BE2C (cell line): Measurements from ENCODE around the gene NELFA.

Source experiments
- DNase-seq: peaks from one replicate; pipeline ENCODE4 v3.0.0-alpha.2; 2020
- H3K27me3 ChIP-seq: fragments of 250-450 bp; sonication (Bioruptor Pico); 2 replicates; pipeline ENCODE4 v1.5.1; 2020; ENCODE audit warnings: mild to moderate bottlenecking
- H3K36me3 ChIP-seq: fragments of 250-450 bp; sonication (Bioruptor Pico); 2 replicates; pipeline ENCODE4 v1.5.1; 2020; ENCODE audit warnings: mild to moderate bottlenecking
- H3K4me1 ChIP-seq: fragments of 250-450 bp; sonication (Bioruptor Pico); 2 replicates; pipeline ENCODE4 v1.5.1; 2020
- H3K4me3 ChIP-seq: 2 replicates; pipeline ENCODE4 v1.5.1; 2011; ENCODE audit warnings: low read depth, low read length
- H3K9me3 ChIP-seq: fragments of 250-450 bp; sonication (Bioruptor Pico); 2 replicates; pipeline ENCODE4 v1.5.1; 2020
- CTCF ChIP-seq: IDR thresholded peaks from 2 replicates; pipeline ENCODE4 v1.5.1; 2012; ENCODE audit warnings: mild to moderate bottlenecking, low read depth, low read length

Gene NELFA

GRCh38 chr4:1980561-1981041, 28.2 kb downstream of the NELFA start:
- no peak for TF ChIP-seq CTCF
- no peaks in the 10 kb centered on the region for H3K27me3 ChIP-seq
- DNase-seq: no peak
- peaks cover 18% of the 10 kb centered on the region for H3K4me1 ChIP-seq
- no peak overlapping the region for H3K4me3 ChIP-seq
- peaks cover 98% of the 10 kb centered on the region for H3K36me3 ChIP-seq
- no peaks in the 10 kb centered on the region for H3K9me3 ChIP-seq

GRCh38 chr4:1979477-1980196, 29.1 kb downstream of the NELFA start:
- Histone ChIP-seq H3K27me3 (no peaks in the 10 kb centered on the region), H3K9me3 (no peaks in the 10 kb centered on the region), H3K36me3 (peaks cover 98% of the 10 kb centered on the region), H3K4me1 (peaks cover 12% of the 10 kb centered on the region), H3K4me3 (no peak overlapping the region)
- no peak for DNase-seq
- TF ChIP-seq CTCF: no peak

GRCh38 chr4:1978741-1979476, 29.9 kb downstream of the NELFA start:
- Histone ChIP-seq H3K9me3 (no peaks in the 10 kb centered on the region), H3K36me3 (peaks cover 98% of the 10 kb centered on the region), H3K4me1 (peaks cover 4% of the 10 kb centered on the region), H3K27me3 (no peaks in the 10 kb centered on the region), H3K4me3 (no peak overlapping the region)
- TF ChIP-seq CTCF: no peak
- DNase-seq: no peak

GRCh38 chr4:1978226-1978625, 30.5 kb downstream of the NELFA start:
- Histone ChIP-seq H3K27me3 (no peaks in the 10 kb centered on the region), H3K36me3 (peaks cover 98% of the 10 kb centered on the region), H3K9me3 (no peaks in the 10 kb centered on the region), H3K4me3 (no peak overlapping the region), H3K4me1 (no peaks in the 10 kb centered on the region)
- TF ChIP-seq CTCF: no peak
- DNase-seq: no peak

GRCh38 chr4:1976416-1977352, 32.1 kb downstream of the NELFA start:
- DNase-seq: no peak
- TF ChIP-seq CTCF: no peak
- H3K4me3 ChIP-seq: no peak overlapping the region
- H3K27me3 ChIP-seq: no peaks in the 10 kb centered on the region
- H3K9me3 ChIP-seq: no peaks in the 10 kb centered on the region
- no peaks in the 10 kb centered on the region for H3K4me1 ChIP-seq
- H3K36me3 ChIP-seq: peaks cover 92% of the 10 kb centered on the region
